Activated B cell treated with CpG ODN at 0.5 μM for 24 hours (primary cell): Measurements from ENCODE around the gene RTN4R. TPM values are rescaled to one million over a fixed set of nuclear protein-coding genes. Genes with fewer than 3 reads are reported as not detected.

Experiments
- ATAC-seq: fragments of 200-7000 bp; cut with Tn5 transposase; one replicate; pipeline ENCODE4 v1.10.0; 2021; ENCODE audit warnings: low read depth, mild to moderate bottlenecking, moderate library complexity
- CTCF ChIA-PET: fragments of 350-600 bp; sonication (Branson Sonifier 250); formaldehyde crosslinking; loops from one replicate; lab custom pipeline; 2021; ENCODE audit warnings: antibody characterized with exemption; lab: Charles Lee
- POLR2A ChIA-PET: fragments of 350-600 bp; sonication (Branson Sonifier 250); formaldehyde crosslinking; loops from one replicate; lab custom pipeline; 2021; ENCODE audit warnings: antibody characterized with exemption; lab: Charles Lee
- DNase-seq: peaks from one replicate; pipeline ENCODE4 v3.0.0; 2022
- H3K27ac Mint-ChIP-seq: one replicate; pipeline ENCODE4 v1.8.0; 2020; ENCODE audit warnings: mixed read lengths
- H3K27me3 Mint-ChIP-seq: one replicate; pipeline ENCODE4 v1.8.0; 2021; ENCODE audit warnings: mixed read lengths
- H3K36me3 Mint-ChIP-seq: one replicate; pipeline ENCODE4 v1.8.0; 2021; ENCODE audit warnings: low read depth, mixed read lengths
- H3K4me1 Mint-ChIP-seq: one replicate; pipeline ENCODE4 v1.8.0; 2021; ENCODE audit warnings: mixed read lengths
- H3K4me3 Mint-ChIP-seq: one replicate; pipeline ENCODE4 v1.8.0; 2020; ENCODE audit warnings: mild to moderate bottlenecking, mixed read lengths
- H3K9me3 Mint-ChIP-seq: one replicate; pipeline ENCODE4 v1.8.0; 2020; ENCODE audit warnings: mixed read lengths
- CTCF ChIP-seq: fragments of 200-600 bp; IDR thresholded peaks from one replicate; pipeline ENCODE4 v1.8.0; 2022; ENCODE audit warnings: antibody characterized with exemption, mild to moderate bottlenecking
- intact Hi-C: fragments of 100-400 bp; cut with micrococcal nuclease; formaldehyde crosslinking; loops from one replicate; pipeline ENCODE4 v1.15.1; 2024
- total RNA-seq: library from RNA; stranded (reverse); gene quantifications from 2 replicates; pipeline ENCODE4 v1.2.3, GENCODE V29; 2022

RTN4R gene
- total RNA-seq, 1 donor from 2014 or later, result not detected

GRCh38 chr22:20256551-20257211, 11.4 kb downstream of the RTN4R start:
- intact Hi-C loops, result no loop called here
- CTCF ChIA-PET, result no interaction called here

DNA sequence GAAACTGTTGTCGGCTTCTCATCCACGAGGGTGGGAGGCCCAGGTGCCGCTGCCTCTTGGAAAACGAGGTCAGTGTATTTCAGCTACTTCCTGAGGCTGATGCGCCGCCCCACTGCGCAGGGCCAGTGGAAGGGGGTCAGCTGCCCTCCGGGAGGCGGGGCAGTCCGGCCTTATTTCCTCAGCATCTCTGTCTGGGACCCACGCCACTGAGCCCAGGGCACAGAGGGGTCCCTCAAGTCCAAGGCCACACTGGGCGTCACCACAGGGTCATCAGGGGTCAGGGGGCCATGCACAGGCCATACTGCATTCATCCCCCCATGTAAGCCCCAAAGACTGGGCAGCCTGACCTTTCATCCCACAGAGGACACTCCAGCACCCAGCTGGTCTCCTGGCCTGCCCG, 12.1 kb downstream of the RTN4R start:
- CTCF ChIA-PET, result no interaction called here
- H3K27me3 Mint-ChIP-seq, result no peaks in the 10 kb centered on the region

More at GRCh38 chr22:20256551-20257211, 11.4 kb downstream of the RTN4R start:
- H3K27ac Mint-ChIP-seq, result no peak overlapping the region
- no peak for TF ChIP-seq CTCF
- H3K9me3 Mint-ChIP-seq, result no peaks in the 10 kb centered on the region
- ATAC-seq, result no peak
- DNase-seq, result no peak
- no peaks in the 10 kb centered on the region for H3K27me3 Mint-ChIP-seq
- H3K4me3 Mint-ChIP-seq, result no peak overlapping the region
- POLR2A ChIA-PET, result no interaction called here
- H3K36me3 Mint-ChIP-seq, result no peaks in the 10 kb centered on the region
- H3K4me1 Mint-ChIP-seq, result no peaks in the 10 kb centered on the region

GRCh38 chr22:20254975-20255946, 12.9 kb downstream of the RTN4R start:
- ChIA-PET POLR2A (no interaction called here), CTCF (no interaction called here)
- ATAC-seq (no peak), DNase-seq (no peak)
- intact Hi-C loops, result no loop called here
- no peak overlapping the region for H3K4me3 Mint-ChIP-seq
- H3K27me3 Mint-ChIP-seq, result no peaks in the 10 kb centered on the region
- H3K4me1 Mint-ChIP-seq, result no peaks in the 10 kb centered on the region
- no peaks in the 10 kb centered on the region for H3K36me3 Mint-ChIP-seq
- H3K9me3 Mint-ChIP-seq, result no peaks in the 10 kb centered on the region
- TF ChIP-seq CTCF, result no peak
- H3K27ac Mint-ChIP-seq, result no peak overlapping the region

More for the DNA sequence above, 12.1 kb downstream of the RTN4R start:
- no peak overlapping the region for H3K27ac Mint-ChIP-seq
- H3K4me3 Mint-ChIP-seq, result no peak overlapping the region
- no peaks in the 10 kb centered on the region for H3K9me3 Mint-ChIP-seq
- no peaks in the 10 kb centered on the region for H3K4me1 Mint-ChIP-seq
- POLR2A ChIA-PET, result no interaction called here
- intact Hi-C loops, result no loop called here
- DNase-seq (no peak), ATAC-seq (no peak)
- TF ChIP-seq CTCF, result no peak
- H3K36me3 Mint-ChIP-seq, result no peaks in the 10 kb centered on the region

DNA sequence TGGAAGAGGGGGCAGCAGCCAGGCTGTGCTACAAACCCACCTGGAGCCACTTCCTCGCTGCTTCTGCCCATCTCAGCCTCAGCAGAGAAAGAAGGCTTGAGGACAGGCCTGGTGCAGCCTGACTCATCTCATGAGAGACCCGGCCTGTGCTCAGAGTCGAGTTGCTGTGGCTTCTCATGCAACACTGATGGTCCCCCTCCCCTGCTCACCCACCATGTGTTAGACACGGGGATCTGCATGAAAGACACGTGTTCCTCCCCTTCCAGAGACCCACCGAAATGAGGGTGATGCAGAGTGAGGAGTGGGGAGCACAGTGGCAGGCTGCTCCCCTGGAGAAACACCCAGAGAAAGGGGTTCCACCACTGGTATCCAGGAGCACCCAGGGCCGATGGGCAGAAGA, 15.0 kb downstream of the RTN4R start:
- no peaks in the 10 kb centered on the region for H3K27me3 Mint-ChIP-seq
- CTCF ChIA-PET, result no interaction called here
- DNase-seq (no peak), ATAC-seq (no peak)
- H3K27ac Mint-ChIP-seq, result no peak overlapping the region
- H3K4me1 Mint-ChIP-seq, result no peaks in the 10 kb centered on the region
- no peak for TF ChIP-seq CTCF
- POLR2A ChIA-PET, result no interaction called here
- no peak overlapping the region for H3K4me3 Mint-ChIP-seq
- intact Hi-C loops, result no loop called here
- no peaks in the 10 kb centered on the region for H3K36me3 Mint-ChIP-seq
- H3K9me3 Mint-ChIP-seq, result no peaks in the 10 kb centered on the region

GRCh38 chr22:20251981-20252380, 16.1 kb downstream of the RTN4R start:
- DNase-seq, result no peak
- no peak overlapping the region for H3K4me3 Mint-ChIP-seq
- peaks cover 10% of the 10 kb centered on the region for H3K4me1 Mint-ChIP-seq
- H3K27me3 Mint-ChIP-seq, result no peaks in the 10 kb centered on the region
- no peak for ATAC-seq
- no peaks in the 10 kb centered on the region for H3K9me3 Mint-ChIP-seq
- H3K27ac Mint-ChIP-seq, result no peak overlapping the region
- no peaks in the 10 kb centered on the region for H3K36me3 Mint-ChIP-seq
- TF ChIP-seq CTCF, result no peak
- POLR2A ChIA-PET, result no interaction called here
- intact Hi-C loops, result no loop called here
- CTCF ChIA-PET, result no interaction called here
